Neural progenitor cell (in vitro differentiated cells): ENCODE measurements around the gene FEM1B.

Experiments used
- EZH2 ChIP-seq: fragments of 200-600 bp; sonication (generic); IDR thresholded peaks from 2 replicates; pipeline ENCODE4 v1.6.1; 2017; ENCODE audit warnings: antibody characterized with exemption, mild to moderate bottlenecking, moderate library complexity
- EZH2phosphoT487 ChIP-seq: fragments of 200-600 bp; sonication (generic); IDR thresholded peaks from 2 replicates; pipeline ENCODE4 v1.6.1; 2017; ENCODE audit warnings: antibody characterized with exemption
- TF ChIP-seq, protein P1 (sequence below): fragments of 200-600 bp; sonication (generic); IDR thresholded peaks from 2 replicates; pipeline ENCODE4 v1.5.1; 2017; ENCODE audit warnings: antibody characterized with exemption, mild to moderate bottlenecking

DNA sequence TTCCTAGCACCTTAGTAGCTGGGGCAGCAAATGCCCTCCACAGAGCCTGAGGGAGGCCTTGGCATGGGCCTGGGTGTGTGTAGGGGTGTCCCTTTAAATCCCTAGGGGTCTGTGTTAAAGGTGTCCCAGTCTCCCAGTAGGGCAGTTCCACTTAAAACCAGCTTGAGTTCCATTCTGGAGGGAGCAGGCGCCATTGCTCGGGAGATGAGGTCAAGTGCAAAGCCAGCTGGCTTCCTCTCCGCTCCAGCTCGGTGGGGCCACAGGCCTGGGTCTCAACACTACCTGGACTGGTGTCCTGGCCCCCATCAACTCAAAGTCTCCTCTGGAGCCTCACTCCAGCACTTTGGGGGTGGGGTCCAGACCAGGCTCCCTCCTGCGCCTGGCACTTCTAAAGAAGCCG, 25.2 kb downstream of the FEM1B start:
- TF ChIP-seq EZH2 = no peak
- TF ChIP-seq, protein P1, sequence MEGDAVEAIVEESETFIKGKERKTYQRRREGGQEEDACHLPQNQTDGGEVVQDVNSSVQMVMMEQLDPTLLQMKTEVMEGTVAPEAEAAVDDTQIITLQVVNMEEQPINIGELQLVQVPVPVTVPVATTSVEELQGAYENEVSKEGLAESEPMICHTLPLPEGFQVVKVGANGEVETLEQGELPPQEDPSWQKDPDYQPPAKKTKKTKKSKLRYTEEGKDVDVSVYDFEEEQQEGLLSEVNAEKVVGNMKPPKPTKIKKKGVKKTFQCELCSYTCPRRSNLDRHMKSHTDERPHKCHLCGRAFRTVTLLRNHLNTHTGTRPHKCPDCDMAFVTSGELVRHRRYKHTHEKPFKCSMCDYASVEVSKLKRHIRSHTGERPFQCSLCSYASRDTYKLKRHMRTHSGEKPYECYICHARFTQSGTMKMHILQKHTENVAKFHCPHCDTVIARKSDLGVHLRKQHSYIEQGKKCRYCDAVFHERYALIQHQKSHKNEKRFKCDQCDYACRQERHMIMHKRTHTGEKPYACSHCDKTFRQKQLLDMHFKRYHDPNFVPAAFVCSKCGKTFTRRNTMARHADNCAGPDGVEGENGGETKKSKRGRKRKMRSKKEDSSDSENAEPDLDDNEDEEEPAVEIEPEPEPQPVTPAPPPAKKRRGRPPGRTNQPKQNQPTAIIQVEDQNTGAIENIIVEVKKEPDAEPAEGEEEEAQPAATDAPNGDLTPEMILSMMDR = no peak
- no peak for TF ChIP-seq EZH2phosphoT487
